GM18517 (cell line): ENCODE results near the gene BCAR1.
"Not testable (repeated sequence)": the region's sequence is repeated elsewhere in the genome, so short reads cannot be mapped to it uniquely, and the experiment has no call there.

Experiments used
- ATAC-seq: cut with Tn5 transposase; IDR thresholded peaks from one replicate; pipeline ENCODE4 v1.9.1; 2021; ENCODE audit warnings: mild to moderate bottlenecking, moderate library complexity; ENCODE audit not compliant: unreplicated experiment

BCAR1 gene

GRCh38 chr16:75256696-75257343, 5.4 kb upstream of the BCAR1 start:
- no peak for ATAC-seq

- no peak for ATAC-seq
Observed at GRCh38 chr16:75256059-75256571, 4.7 kb upstream of the BCAR1 start.

GRCh38 chr16:75254359-75254837, 3.0 kb upstream of the BCAR1 start:
- no peak for ATAC-seq

- ATAC-seq: no peak
Observed at GRCh38 chr16:75252946-75253911, 1.8 kb upstream of the BCAR1 start.

- ATAC-seq: no peak
Observed at GRCh38 chr16:75252049-75252864, 833 bp upstream of the BCAR1 start.

GRCh38 chr16:75250809-75251279, 580 bp downstream of the BCAR1 start:
- ATAC-seq: peak; percentile 57

GRCh38 chr16:75250089-75250808, 1.2 kb downstream of the BCAR1 start:
- ATAC-seq: no peak

GRCh38 chr16:75249441-75249840, 2.0 kb downstream of the BCAR1 start:
- ATAC-seq: no peak

GRCh38 chr16:75248536-75249380, 2.7 kb downstream of the BCAR1 start:
- ATAC-seq: no peak

- no peak for ATAC-seq
Observed at GRCh38 chr16:75248142-75248535, 3.3 kb downstream of the BCAR1 start.

- no peak for ATAC-seq
Observed at GRCh38 chr16:75247249-75247648, 4.2 kb downstream of the BCAR1 start.

GRCh38 chr16:75246504-75247205, 4.8 kb downstream of the BCAR1 start:
- ATAC-seq: no peak

- ATAC-seq: no peak
Observed at GRCh38 chr16:75244844-75245758, 6.3 kb downstream of the BCAR1 start.

GRCh38 chr16:75244225-75244809, 7.1 kb downstream of the BCAR1 start:
- ATAC-seq: no peak

GRCh38 chr16:75243667-75244224, 7.7 kb downstream of the BCAR1 start:
- ATAC-seq: no peak

- not testable (repeated sequence) for ATAC-seq
Observed at GRCh38 chr16:75242436-75243078, 8.9 kb downstream of the BCAR1 start.
